GM19463 (cell line): ENCODE measurements around the gene ARSB.
"Not testable (repeated sequence)": the region's sequence is repeated elsewhere in the genome, so short reads cannot be mapped to it uniquely, and the experiment has no call there.

Experiments
- ATAC-seq: cut with Tn5 transposase; IDR thresholded peaks from one replicate; pipeline ENCODE4 v1.9.1; 2021; ENCODE audit warnings: mild to moderate bottlenecking, moderate library complexity; ENCODE audit not compliant: unreplicated experiment

The ARSB gene

GRCh38 chr5:78785454-78785853, 199.7 kb downstream of the ARSB start:
- no peak for ATAC-seq

GRCh38 chr5:78783434-78784130, 201.5 kb downstream of the ARSB start:
- no peak for ATAC-seq

DNA sequence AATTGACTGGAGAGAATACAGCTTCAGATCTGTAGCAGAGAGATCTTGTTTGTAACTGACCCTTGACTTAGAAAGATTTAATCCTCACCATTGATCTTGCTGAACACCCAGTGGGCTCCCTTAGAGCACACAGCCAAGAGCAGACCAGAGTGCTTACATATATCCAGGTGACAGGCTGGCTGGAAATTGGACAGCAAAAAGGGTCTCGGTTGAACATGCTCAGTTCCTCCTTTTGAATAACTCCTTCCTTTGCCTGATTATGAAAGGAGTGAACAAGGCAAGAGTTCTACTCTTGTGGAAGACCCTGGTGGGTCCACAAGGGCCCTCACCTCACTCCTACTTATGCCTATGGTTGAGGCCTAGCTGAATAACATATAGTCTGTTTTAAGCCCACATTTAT, 202.4 kb downstream of the ARSB start:
- no peak for ATAC-seq

GRCh38 chr5:78781611-78782286, 203.4 kb downstream of the ARSB start:
- no peak for ATAC-seq

GRCh38 chr5:78779771-78780616, 205.1 kb downstream of the ARSB start:
- no peak for ATAC-seq

DNA sequence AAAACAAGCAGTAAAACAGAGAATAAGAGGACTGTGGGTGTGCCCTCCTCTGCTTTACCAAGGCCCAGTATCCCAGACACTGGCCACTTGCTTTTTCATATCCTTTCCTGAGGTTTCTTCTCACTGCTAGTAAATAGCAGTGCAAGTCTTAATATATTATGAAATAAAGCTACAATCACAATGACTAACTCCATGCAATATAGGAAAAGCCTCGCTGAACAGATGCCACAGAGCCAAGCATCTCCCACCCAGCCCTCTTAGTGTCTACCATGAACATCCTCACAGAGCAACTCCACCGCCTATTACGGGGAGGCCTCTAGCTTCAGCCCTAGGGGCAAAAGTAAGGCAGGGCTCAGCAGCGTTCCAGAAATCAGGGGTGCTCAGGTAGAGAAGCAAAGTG, 205.8 kb downstream of the ARSB start:
- no peak for ATAC-seq

DNA sequence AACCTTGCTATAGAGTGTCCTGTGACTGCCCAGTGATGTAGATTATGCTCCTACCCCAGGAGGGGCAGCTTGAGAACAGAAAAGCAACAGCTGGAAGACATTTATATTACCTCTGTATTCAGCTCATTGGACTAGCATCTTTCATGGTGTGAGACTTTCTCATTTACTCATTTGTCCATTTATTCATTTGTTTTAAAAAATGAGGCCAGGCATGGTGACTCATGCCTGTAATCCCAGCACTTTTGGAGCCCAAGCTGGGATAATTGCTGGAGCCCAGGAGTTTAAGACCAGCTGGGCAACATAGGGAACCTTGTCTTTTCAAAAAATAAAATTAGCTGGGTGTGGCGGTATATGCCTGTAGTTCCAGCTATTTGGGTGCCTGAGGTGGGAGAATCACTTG, 206.6 kb downstream of the ARSB start:
- no peak for ATAC-seq

- ATAC-seq = no peak
Measured at GRCh38 chr5:78777901-78778300, 207.2 kb downstream of the ARSB start.

GRCh38 chr5:78776637-78777036, 208.5 kb downstream of the ARSB start:
- no peak for ATAC-seq

- no peak for ATAC-seq
Measured at GRCh38 chr5:78773655-78774054, 211.5 kb downstream of the ARSB start.

- ATAC-seq = no peak
Measured at GRCh38 chr5:78771260-78772205, 213.6 kb downstream of the ARSB start.

DNA sequence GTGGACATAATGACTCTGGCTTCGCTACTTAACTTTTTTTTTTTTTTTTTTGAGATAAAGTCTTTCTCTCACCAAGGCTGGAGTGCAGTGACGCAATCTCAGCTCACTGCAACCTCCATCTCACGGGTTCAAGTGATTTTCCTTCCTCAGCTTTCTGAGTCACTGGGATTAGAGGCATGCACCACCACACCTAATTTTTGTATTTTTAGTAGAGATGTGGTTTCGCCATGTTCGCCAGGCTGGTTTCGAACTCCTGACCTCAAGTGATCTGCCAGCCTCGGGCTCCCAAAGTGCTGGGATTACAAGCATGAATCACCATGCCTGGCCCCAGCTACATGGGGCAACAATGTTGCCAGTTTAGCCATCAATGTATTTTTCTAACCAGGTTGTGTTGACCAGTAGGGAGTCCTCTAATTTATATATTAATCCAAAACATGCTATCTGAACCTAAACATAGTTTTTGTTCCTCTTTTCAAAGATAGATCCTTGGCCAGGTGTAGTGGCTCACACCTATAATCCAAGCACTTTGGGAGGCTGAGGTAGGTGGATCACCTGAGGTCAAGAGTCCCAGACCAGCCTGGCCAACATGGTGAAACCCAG, 216.2 kb downstream of the ARSB start:
- no peak for ATAC-seq

GRCh38 chr5:78766412-78766762, 218.7 kb downstream of the ARSB start:
- no peak for ATAC-seq

DNA sequence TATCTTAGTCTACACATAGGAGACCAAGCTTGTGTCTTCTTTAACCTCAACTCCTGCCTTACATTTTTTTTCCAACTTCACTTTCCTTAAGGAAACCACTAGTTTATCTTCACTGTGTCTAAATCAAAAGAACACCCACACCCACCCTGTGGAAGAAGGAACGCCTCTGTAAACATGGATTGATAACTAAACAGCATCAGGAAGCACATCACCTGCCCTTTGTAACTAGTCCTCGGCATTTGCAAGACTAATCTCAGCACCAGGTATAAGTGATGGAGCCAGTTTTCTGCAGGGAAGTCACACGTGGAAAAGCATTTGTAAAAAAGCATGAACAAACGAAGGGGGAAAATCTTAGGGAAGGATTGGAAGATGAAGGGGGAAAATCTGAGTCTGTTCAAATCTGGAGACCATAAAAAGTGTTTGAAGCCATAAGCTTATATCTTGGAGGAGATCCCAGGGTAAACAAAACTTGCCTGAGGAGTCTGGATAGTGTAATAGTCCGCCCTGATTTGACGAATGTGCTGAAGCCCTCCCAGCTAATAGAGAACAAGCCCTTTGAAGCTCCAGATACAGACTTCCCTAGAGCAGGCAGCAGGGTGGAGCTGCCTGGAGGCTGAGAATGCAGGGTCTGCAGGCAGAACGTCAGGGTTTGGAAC, 219.2 kb downstream of the ARSB start:
- no peak for ATAC-seq

DNA sequence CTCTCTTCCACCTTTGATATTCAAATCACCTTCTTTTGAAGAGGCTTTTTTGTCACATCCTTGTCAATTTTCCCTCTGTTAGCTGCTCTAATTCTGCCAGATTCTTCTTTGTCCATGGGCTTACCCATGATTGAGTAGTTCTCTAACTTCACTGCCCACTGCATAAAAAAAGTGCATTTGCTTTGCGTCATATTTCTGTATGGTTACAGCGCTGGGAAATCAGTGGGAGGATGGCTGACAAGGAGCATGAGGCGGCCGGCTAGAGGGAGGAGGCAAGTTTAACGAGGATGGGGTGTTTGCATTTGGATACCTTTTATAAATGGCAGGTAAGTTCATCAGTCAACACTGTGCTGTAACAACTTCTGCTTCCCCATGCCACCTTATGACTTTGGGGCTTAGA, 220.0 kb downstream of the ARSB start:
- no peak for ATAC-seq

GRCh38 chr5:78763659-78764189, 221.4 kb downstream of the ARSB start:
- no peak for ATAC-seq

DNA sequence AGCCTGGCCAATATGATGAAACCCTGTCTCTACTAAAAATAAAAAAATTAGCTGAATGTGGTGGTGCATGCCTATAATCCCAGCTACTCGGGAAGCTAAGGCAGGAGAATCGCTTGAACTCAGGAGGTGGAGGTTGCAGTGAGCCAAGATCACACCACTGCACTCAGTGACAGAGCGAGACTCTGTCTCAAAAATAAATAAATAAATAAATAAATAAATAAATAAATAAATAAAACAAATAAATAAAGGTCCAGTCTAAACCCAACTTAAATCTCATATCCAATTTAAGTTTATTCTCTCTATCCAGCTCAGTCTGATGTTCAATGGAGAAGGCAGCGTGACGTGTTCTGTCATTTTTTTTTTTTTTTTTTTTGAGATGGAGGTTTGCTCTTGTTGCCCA, 222.4 kb downstream of the ARSB start:
- not testable (repeated sequence) for ATAC-seq

GRCh38 chr5:78761840-78762239, 223.3 kb downstream of the ARSB start:
- no peak for ATAC-seq

DNA sequence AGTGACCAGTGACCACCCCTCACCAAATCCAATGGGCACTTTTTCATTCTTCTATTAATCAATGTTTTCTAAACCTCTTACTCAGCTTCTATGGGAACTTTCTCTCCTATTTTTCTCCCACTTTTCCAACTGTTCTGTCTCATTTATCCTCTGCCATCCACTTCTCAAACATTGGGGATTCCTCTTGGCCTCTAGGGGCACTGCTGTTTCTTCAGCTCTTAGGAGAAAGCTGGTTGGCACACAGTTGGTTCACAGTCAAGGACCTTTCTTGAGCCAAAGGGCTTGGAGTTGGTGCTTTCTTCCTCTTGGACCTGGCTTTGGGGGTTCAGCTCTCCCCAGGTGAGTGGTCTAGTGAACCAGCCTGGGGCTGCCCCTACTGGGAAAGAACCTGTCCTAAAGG, 224.3 kb downstream of the ARSB start:
- ATAC-seq = no peak

DNA sequence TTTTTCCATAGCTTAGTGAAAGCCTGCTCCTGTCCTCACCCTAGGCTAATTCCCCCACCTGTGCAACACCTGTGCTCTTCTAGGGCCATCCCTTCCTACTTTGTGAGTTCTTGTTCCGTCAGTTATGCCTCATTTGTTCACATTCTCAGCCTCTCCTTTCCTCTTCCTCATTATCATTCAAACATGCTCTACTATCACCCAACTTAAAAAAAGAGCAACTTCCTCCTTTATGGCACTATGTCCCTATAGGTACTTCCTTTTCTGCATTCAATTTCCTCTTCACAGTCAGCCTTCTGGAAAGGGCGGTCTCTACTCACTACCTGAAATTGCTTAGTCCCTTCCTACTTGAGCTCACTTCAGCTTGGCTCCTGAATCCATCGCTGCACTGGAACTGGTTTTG, 224.7 kb downstream of the ARSB start:
- ATAC-seq = no peak
